MCF 10A (cell line): ENCODE measurements around the gene ULBP3. TPM values are rescaled to one million over a fixed set of nuclear protein-coding genes. Genes with fewer than 3 reads are reported as not detected.

Source experiments
- BruUV-seq: library from RNA; stranded (reverse); fragments of 400-500 nt; replicated peaks from 2 replicates; lab custom pipeline; 2021; lab: Mats Ljungman, UMichigan
- CTCF ChIA-PET: fragments of 300-600 bp; sonication (Branson Sonifier 250); formaldehyde crosslinking; extraction: SDS; loops from one replicate; lab custom pipeline; 2021; ENCODE audit warnings: antibody characterized with exemption, inconsistent platforms; lab: Yijun Ruan, JAX
- POLR2A ChIA-PET: fragments of 300-600, 350-650 bp; sonication (Branson Sonifier 250); formaldehyde crosslinking; extraction: SDS; loops from one replicate; lab custom pipeline; 2020; ENCODE audit warnings: antibody characterized with exemption, inconsistent platforms; lab: Yijun Ruan, JAX
- DNase-seq: peaks from one replicate; pipeline ENCODE4 v3.0.0-alpha.2; 2018; ENCODE audit not compliant: unreplicated experiment
- H3K27ac Mint-ChIP-seq: one replicate; pipeline ENCODE4 v1.8.0; 2022; ENCODE audit warnings: mild to moderate bottlenecking, low read depth, mixed read lengths; ENCODE audit not compliant: unreplicated experiment
- H3K27me3 Mint-ChIP-seq: one replicate; pipeline ENCODE4 v1.8.0; 2022; ENCODE audit warnings: mixed read lengths; ENCODE audit not compliant: insufficient read depth, unreplicated experiment
- H3K36me3 Mint-ChIP-seq: one replicate; pipeline ENCODE4 v1.8.0; 2022; ENCODE audit warnings: mild to moderate bottlenecking, moderate library complexity, mixed read lengths; ENCODE audit not compliant: insufficient read depth, unreplicated experiment
- H3K4me1 Mint-ChIP-seq: one replicate; pipeline ENCODE4 v1.8.0; 2022; ENCODE audit warnings: mixed read lengths; ENCODE audit not compliant: insufficient read depth, unreplicated experiment
- H3K4me3 Mint-ChIP-seq: one replicate; pipeline ENCODE4 v1.8.0; 2022; ENCODE audit warnings: mild to moderate bottlenecking, moderate library complexity, mixed read lengths; ENCODE audit not compliant: unreplicated experiment
- H3K9me3 Mint-ChIP-seq: one replicate; pipeline ENCODE4 v1.8.0; 2022; ENCODE audit warnings: mixed read lengths; ENCODE audit not compliant: unreplicated experiment
- intact Hi-C: fragments of 100-400 bp; cut with micrococcal nuclease; formaldehyde crosslinking; loops from 2 replicates; pipeline ENCODE4 v1.14.1; 2022
- total RNA-seq: library from RNA; stranded (reverse); gene quantifications from 2 replicates; pipeline ENCODE4 v1.2.3, GENCODE V29; 2022
- TF ChIP-seq, protein P1 (sequence below): fragments of 200-600 bp; IDR thresholded peaks from one replicate; pipeline ENCODE4 v1.8.0; 2022; ENCODE audit warnings: antibody characterized with exemption, mild to moderate bottlenecking; ENCODE audit not compliant: unreplicated experiment

Gene ULBP3
- total RNA-seq, 1 experiment from 2014 or later = 4.9 TPM

DNA sequence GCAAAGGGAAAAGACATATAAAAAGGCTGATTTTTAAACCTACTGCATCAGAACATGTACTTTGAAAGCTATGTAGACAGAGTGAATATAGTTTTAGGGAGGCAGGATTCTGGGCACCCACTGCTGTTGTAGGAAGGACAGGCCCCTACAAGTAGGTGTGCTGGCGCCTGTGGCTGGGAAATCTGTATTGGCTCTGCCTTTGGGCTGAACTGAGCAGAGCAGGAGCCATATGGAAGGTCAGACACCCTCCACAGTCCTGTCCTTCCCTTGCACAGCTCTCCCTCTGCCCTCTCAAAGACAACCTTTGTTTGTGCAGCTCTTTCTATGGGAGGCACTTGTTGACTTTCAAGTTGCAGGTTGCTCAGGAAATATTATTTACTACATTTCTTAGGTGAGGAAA lies 18.4 kb upstream of the ULBP3 start:
- Mint-ChIP-seq H3K4me3 (no peak overlapping the region), H3K27ac (no peak overlapping the region), H3K27me3 (peaks cover 10% of the 10 kb centered on the region), H3K36me3 (no peaks in the 10 kb centered on the region), H3K9me3 (no peaks in the 10 kb centered on the region), H3K4me1 (no peaks in the 10 kb centered on the region)
- TF ChIP-seq, protein P1, sequence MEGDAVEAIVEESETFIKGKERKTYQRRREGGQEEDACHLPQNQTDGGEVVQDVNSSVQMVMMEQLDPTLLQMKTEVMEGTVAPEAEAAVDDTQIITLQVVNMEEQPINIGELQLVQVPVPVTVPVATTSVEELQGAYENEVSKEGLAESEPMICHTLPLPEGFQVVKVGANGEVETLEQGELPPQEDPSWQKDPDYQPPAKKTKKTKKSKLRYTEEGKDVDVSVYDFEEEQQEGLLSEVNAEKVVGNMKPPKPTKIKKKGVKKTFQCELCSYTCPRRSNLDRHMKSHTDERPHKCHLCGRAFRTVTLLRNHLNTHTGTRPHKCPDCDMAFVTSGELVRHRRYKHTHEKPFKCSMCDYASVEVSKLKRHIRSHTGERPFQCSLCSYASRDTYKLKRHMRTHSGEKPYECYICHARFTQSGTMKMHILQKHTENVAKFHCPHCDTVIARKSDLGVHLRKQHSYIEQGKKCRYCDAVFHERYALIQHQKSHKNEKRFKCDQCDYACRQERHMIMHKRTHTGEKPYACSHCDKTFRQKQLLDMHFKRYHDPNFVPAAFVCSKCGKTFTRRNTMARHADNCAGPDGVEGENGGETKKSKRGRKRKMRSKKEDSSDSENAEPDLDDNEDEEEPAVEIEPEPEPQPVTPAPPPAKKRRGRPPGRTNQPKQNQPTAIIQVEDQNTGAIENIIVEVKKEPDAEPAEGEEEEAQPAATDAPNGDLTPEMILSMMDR = no peak
- ChIA-PET CTCF (interaction anchor here (0.6 to 1.5 kb wide), 5 partner anchors 9 to 331 kb away, joined by 3 to 9 read pairs (median 4); no protein-coding TSS in a partner anchor), POLR2A (no interaction called here)
- DNase-seq = no peak
- no TSS peak for BruUV-seq
- intact Hi-C loops = no loop called here

DNA sequence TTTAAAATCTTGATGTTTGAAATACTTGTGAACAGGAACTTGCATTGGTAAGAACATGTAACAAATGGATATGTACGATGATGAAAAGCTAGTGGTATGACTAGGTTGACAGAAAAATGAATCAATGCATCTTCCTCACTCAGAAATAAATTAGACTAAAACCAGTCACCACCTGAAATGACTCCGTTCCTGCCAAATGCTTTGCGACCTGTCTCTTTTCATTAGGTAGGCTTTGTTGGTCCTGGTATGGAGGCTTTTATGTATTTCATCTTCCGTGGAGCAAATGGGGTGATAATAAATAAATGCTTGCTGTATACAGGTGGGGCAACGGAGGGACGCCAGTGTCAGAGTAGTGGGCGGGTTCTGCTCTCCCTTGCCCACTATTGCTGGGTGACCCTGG lies 17.1 kb upstream of the ULBP3 start:
- BruUV-seq = no TSS peak
- CTCF ChIA-PET = interaction anchor here (0.5 to 1.6 kb wide), 4 partner anchors 251 to 332 kb away, joined by 3 to 9 read pairs (median 4); no protein-coding TSS in a partner anchor
- Mint-ChIP-seq H3K27me3 (peaks cover 10% of the 10 kb centered on the region), H3K27ac (no peak overlapping the region), H3K4me1 (no peaks in the 10 kb centered on the region), H3K9me3 (no peaks in the 10 kb centered on the region), H3K4me3 (no peak overlapping the region), H3K36me3 (no peaks in the 10 kb centered on the region)
- no peak for DNase-seq
- intact Hi-C loops = no loop called here
- TF ChIP-seq, protein P1 = no peak
- POLR2A ChIA-PET = no interaction called here

GRCh38 chr6:150084426-150084825 lies 15.5 kb upstream of the ULBP3 start:
- POLR2A ChIA-PET = no interaction called here

DNA sequence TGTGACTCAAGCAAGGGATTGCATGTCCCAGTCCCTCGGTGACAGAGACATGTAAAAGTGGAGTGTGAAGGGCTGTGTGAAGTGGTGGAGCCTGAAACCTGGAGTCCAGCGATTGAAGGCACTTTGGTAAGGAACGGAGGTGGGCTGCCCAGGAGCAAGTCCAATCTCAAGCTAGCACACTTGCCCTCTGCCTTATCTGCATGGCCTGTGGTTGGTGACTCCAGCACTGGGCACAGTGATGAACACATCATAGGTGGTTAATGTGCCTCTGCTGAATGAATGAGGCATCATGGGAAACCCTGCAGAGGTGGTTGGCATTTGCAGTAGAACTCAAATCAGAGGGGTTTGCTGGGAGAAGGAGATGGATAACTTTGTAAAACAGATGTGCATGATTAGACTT lies 14.9 kb upstream of the ULBP3 start:
- intact Hi-C loops = loop anchor here (5.0 kb wide), 1 partner anchor 173 kb away; no protein-coding TSS in a partner anchor
- BruUV-seq = no TSS peak
- no peak for DNase-seq
- peaks cover 10% of the 10 kb centered on the region for H3K27me3 Mint-ChIP-seq
- CTCF ChIA-PET = interaction anchor here (17.8 kb wide), 1 partner anchor 310 kb away, joined by 207 read pairs; no protein-coding TSS in a partner anchor
- H3K27ac Mint-ChIP-seq = no peak overlapping the region
- peaks cover 2% of the 10 kb centered on the region for H3K4me1 Mint-ChIP-seq
- TF ChIP-seq, protein P1 = no peak
- POLR2A ChIA-PET = no interaction called here
- H3K4me3 Mint-ChIP-seq = no peak overlapping the region
- no peaks in the 10 kb centered on the region for H3K9me3 Mint-ChIP-seq
- no peaks in the 10 kb centered on the region for H3K36me3 Mint-ChIP-seq

More at GRCh38 chr6:150084426-150084825, 15.5 kb upstream of the ULBP3 start:
- CTCF ChIA-PET = interaction anchor here (17.8 kb wide), 1 partner anchor 309 kb away, joined by 207 read pairs; no protein-coding TSS in a partner anchor
- H3K4me1 Mint-ChIP-seq = no peaks in the 10 kb centered on the region
- no peaks in the 10 kb centered on the region for H3K36me3 Mint-ChIP-seq
- no peak for DNase-seq
- H3K27me3 Mint-ChIP-seq = peaks cover 10% of the 10 kb centered on the region
- no TSS peak for BruUV-seq
- H3K4me3 Mint-ChIP-seq = no peak overlapping the region
- TF ChIP-seq, protein P1 = no peak
- H3K9me3 Mint-ChIP-seq = no peaks in the 10 kb centered on the region
- intact Hi-C loops = loop anchor here (5.0 kb wide), 1 partner anchor 173 kb away; no protein-coding TSS in a partner anchor
- no peak overlapping the region for H3K27ac Mint-ChIP-seq
